ENCODE data around the gene FAM90A1.

DNA sequence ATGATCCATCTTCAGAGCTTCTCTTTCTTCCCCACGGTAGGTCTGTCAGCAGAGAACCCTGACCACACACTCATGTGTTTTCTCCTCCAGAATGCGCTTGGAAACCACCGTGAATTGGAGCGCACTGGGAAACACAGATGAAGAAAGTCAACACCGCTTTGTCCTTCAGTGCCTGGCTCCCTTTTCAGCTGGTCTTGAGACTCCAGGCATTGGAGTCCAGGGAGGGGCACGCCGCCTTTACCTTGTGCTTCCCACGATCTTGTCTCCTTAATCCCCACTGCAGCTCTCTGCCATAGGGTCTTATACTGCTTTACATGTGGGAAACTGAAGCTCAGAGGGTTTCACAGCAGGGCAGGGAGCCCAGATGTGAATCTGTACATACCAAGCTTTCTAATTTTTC is 1.1 kb downstream of the FAM90A1 start:
- no peak for TF ChIP-seq CTCF (conservative IDR thresholded peaks at IDR 0.05; ENCODE audit: low read depth, low read length)
- TF ChIP-seq EZH2 (IDR thresholded peaks at IDR 0.05; ENCODE audit: borderline replicate concordance, low read depth, low read length, poor library complexity, severe bottlenecking), result no peak

All from A673 (cell line).